NCI-H1930 (cell line): Measurements from ENCODE around the gene KIF9.
"Not testable (repeated sequence)": the region's sequence is repeated elsewhere in the genome, so short reads cannot be mapped to it uniquely, and the experiment has no call there.

Source experiments
- DNase-seq, 2 experiments: peaks; one replicate each; lab custom pipeline; 2025; lab: John Stamatoyannopoulos, UW

The KIF9 gene

GRCh38 chr3:47250309-47251060 lies 32.1 kb downstream of the KIF9 start:
- DNase-seq: peak in 1 of 2 experiments; percentile 1

- no peak for DNase-seq
These were observed 35.2 kb downstream of the KIF9 start for GRCh38 chr3:47247131-47248064.

GRCh38 chr3:47245271-47245670 lies 37.3 kb downstream of the KIF9 start:
- DNase-seq: no peak

- no peak for DNase-seq
These were observed 38.0 kb downstream of the KIF9 start for GRCh38 chr3:47244531-47245100.

- no peak for DNase-seq
These were observed 39.0 kb downstream of the KIF9 start for GRCh38 chr3:47243419-47244147.

- DNase-seq: no peak
These were observed 42.7 kb downstream of the KIF9 start for GRCh38 chr3:47239929-47240328.

GRCh38 chr3:47238017-47238416 lies 44.6 kb downstream of the KIF9 start:
- no peak for DNase-seq

- DNase-seq: no peak
These were observed 54.5 kb downstream of the KIF9 start for GRCh38 chr3:47228088-47228487.

GRCh38 chr3:47227678-47228077 lies 54.9 kb downstream of the KIF9 start:
- DNase-seq: no peak

GRCh38 chr3:47225310-47225906 lies 57.2 kb downstream of the KIF9 start:
- DNase-seq: no peak

GRCh38 chr3:47223755-47224154 lies 58.8 kb downstream of the KIF9 start:
- no peak for DNase-seq

- DNase-seq: no peak
These were observed 60.8 kb downstream of the KIF9 start for GRCh38 chr3:47221798-47222197.

GRCh38 chr3:47210863-47211405 lies 71.7 kb downstream of the KIF9 start:
- DNase-seq: no peak

GRCh38 chr3:47206022-47206421 lies 76.6 kb downstream of the KIF9 start:
- DNase-seq: not testable (repeated sequence)

- DNase-seq: no peak
These were observed 77.7 kb downstream of the KIF9 start for GRCh38 chr3:47204875-47205274.

GRCh38 chr3:47202542-47202941 lies 80.1 kb downstream of the KIF9 start:
- no peak for DNase-seq

- no peak for DNase-seq
These were observed 85.3 kb downstream of the KIF9 start for GRCh38 chr3:47197287-47197686.

GRCh38 chr3:47194994-47195393 lies 87.6 kb downstream of the KIF9 start:
- no peak for DNase-seq

- DNase-seq: no peak
These were observed 88.4 kb downstream of the KIF9 start for GRCh38 chr3:47193871-47194859.

GRCh38 chr3:47186285-47186684 lies 96.3 kb downstream of the KIF9 start:
- no peak for DNase-seq
